GM18505 (cell line): ENCODE measurements around the gene RAP1GAP.

Source experiments
- ATAC-seq: cut with Tn5 transposase; IDR thresholded peaks from one replicate; pipeline ENCODE4 v1.9.1; 2021; ENCODE audit not compliant: unreplicated experiment
- POLR2A ChIP-seq: IDR thresholded peaks from 4 replicates; pipeline ENCODE4 v1.6.1; 2011; ENCODE audit warnings: borderline replicate concordance; ENCODE audit not compliant: insufficient read depth, insufficient read length; ENCODE audit errors: extremely low read depth

RAP1GAP gene

DNA sequence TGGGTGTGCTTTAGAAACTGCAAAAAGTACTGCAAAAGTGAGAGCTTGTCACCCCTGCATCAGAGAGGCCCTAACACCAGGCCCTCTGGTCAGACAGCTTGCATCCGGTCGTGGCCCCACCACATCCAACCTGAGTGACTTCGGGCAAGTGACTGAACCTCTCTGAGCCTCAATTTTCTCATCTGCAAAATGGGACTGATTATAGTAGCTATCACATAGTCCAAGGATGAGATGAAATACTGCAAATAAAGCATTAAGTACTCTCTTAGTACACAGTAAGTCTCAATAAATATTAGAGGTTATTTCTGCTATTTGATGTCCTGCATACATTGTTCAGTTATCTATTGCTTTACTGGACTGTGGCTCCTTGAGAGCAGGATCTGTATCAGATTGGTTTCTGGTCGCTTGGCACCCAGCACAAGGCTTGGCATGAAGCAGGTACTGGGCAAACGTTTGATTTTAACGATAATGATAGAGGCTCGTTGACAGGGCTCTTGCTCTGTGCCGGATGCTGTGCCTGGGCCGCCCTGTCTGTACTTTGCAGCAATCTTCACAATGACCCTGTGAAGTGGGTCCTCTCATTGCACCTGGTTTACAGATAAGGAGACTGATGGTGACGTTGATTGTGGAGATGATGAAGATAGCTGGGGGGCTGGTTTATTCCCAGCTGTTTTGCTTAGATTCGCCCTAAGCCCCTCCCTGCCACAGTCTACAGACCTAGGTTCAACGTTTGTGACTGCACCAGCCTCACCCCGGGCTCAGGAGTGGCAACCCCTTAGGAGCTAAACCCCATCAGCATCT lies 43.6 kb downstream of the RAP1GAP start:
- no peak for ATAC-seq
- no peak for TF ChIP-seq POLR2A

- TF ChIP-seq POLR2A, result no peak
- no peak for ATAC-seq
Observed at GRCh38 chr1:21624571-21625389, 44.4 kb downstream of the RAP1GAP start.

GRCh38 chr1:21623410-21623961 lies 45.7 kb downstream of the RAP1GAP start:
- no peak for ATAC-seq
- no peak for TF ChIP-seq POLR2A

- no peak for ATAC-seq
- no peak for TF ChIP-seq POLR2A
Observed at GRCh38 chr1:21622466-21623315, 46.5 kb downstream of the RAP1GAP start.

- TF ChIP-seq POLR2A, result no peak
- ATAC-seq, result no peak
Observed at GRCh38 chr1:21621761-21622436, 47.3 kb downstream of the RAP1GAP start.

DNA sequence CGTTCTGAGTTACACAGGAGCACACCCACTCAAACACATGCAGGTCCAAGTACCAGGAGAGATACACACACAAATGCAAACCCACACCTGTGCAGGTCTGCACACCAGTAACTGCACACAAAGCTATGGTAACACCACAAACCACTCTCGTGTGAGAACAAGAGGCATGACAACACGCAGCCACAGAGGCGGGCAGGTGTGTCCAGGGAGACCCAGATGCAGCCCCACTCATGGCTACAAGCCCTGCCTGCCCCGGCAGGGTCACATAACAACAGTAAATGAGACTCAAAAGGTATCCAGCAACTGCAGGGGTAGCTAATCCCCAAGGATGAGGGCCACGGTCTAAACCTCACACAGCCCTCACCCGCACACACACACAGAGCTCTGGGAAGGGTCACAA lies 48.1 kb downstream of the RAP1GAP start:
- ATAC-seq, result no peak
- no peak for TF ChIP-seq POLR2A

DNA sequence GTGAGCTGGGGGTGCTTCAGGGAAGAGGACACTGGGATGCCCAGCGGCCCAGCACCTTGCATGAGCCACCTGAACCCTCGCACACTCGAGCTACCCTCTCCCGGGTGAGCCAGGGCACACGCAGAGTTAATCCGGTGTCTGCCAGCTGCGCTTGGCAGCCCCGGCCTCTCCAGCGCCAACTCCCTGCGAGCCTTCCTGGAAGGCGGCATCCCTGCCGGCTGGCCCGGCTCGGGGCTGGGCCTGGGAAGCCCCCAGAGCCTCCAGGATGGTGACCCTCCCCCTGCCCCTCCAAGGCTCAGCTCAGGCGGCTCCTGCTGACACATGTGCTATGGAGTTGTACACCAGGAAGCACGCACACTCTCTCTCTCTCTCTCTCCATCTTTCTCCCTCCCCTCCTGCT lies 48.7 kb downstream of the RAP1GAP start:
- ATAC-seq, result no peak
- no peak for TF ChIP-seq POLR2A

GRCh38 chr1:21620011-21620410 lies 49.1 kb downstream of the RAP1GAP start:
- TF ChIP-seq POLR2A, result no peak

DNA sequence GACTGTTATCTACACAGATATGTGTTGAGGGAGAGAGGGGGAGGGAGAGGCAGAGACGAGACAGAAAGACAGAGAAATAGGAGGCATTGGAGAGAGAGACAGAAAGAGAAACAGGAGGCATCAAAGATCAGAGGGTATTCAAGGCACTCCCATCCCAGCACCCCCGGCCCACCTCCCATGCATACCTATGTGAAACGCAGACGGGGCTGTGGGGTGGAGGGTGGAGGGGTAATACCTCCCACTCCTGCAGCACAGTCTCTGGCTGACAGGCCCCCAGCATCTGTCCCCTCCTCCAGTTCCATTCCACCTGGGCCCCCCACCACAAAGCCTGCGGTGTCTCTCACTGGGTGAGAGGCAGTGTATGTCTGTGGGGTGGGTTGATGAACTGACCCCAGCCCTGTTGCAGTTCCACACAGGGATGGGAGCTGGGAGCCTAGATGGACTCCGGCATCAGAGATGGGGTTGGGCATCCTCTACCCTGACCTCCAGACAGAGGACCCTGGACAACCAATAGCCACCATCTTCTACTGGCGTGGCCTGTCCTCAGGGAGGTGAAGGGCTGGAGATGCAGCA lies 49.7 kb downstream of the RAP1GAP start:
- TF ChIP-seq POLR2A, result no peak
- ATAC-seq, result no peak

More at GRCh38 chr1:21620011-21620410, 49.1 kb downstream of the RAP1GAP start:
- ATAC-seq, result no peak

- no peak for TF ChIP-seq POLR2A
- no peak for ATAC-seq
Observed at GRCh38 chr1:21618561-21619374, 50.4 kb downstream of the RAP1GAP start.

DNA sequence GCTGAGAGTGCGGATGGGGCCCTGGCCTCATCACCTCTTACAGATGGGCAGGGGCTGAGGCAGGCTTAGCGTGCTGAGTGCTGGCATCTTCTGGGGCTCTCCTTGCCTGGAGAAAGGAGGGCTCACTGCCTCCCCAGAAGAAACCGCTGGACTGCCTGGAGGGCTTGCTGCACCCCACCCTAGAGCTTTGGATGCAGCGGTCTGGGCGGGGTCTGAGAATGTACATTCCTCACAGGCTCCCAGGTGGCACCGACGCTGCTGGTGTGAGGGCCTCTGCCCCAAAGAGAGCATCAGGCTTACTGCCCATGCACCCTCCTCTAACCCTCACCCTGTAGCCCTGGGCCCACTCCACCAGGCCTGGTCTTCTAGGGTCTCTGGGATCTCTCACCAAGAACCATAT lies 51.1 kb downstream of the RAP1GAP start:
- TF ChIP-seq POLR2A, result no peak
- no peak for ATAC-seq
